T47D (cell line): Measurements from ENCODE around the gene ALG9.

Experiments used
- DNase-seq, 2 experiments: peaks; one replicate each; pipeline versions ENCODE4 v3.0.0 to v3.0.0-alpha.2; 2011 to 2012; ENCODE audit warnings: low read depth in 1 of 2, low spot score in 1 of 2
- JUND ChIP-seq: IDR thresholded peaks from 2 replicates; pipeline ENCODE4 v1.6.1; 2012; ENCODE audit warnings: low read depth
- in situ Hi-C: cut with HindIII; loops from 2 replicates; pipeline ENCODE4 v1.10.0; 2016; ENCODE audit warnings: low sequenced_read_pairs, low pct_unique_long_range_greater_than_20kb

Gene ALG9

GRCh38 chr11:111871693-111872161 lies 346 bp upstream of the ALG9 start:
- in situ Hi-C loops = no loop called here
- no peak for DNase-seq

GRCh38 chr11:111870522-111870885 lies 877 bp downstream of the ALG9 start:
- no peak for TF ChIP-seq JUND
- DNase-seq = no peak
- in situ Hi-C loops = no loop called here

More at GRCh38 chr11:111871693-111872161, 346 bp upstream of the ALG9 start:
- no peak for TF ChIP-seq JUND

- no peak for TF ChIP-seq JUND
- in situ Hi-C loops = no loop called here
- DNase-seq = no peak
These were observed 1.3 kb downstream of the ALG9 start for GRCh38 chr11:111870113-111870512.

GRCh38 chr11:111860257-111860656 lies 11.1 kb downstream of the ALG9 start:
- no peak for TF ChIP-seq JUND
- in situ Hi-C loops = no loop called here
- DNase-seq = no peak

DNA sequence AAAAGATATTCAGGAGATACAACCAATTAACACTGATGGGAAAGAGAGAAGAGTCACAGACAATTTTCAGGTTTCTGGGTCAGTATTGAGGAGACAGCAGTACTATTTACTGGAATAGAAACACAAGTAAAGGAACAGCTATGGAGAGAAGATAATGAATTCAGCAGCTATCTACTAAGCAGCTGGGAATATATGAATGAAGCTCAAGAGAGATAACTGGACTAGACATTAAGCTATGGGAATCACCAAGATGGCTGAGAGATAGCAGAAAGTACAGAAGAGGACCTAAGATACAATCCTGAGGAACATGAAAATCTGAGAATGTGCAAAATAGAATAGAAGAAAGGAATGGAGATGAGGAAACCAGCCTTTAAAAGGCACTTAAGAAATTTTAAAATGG lies 15.9 kb downstream of the ALG9 start:
- in situ Hi-C loops = no loop called here
- DNase-seq = no peak
- TF ChIP-seq JUND = no peak

DNA sequence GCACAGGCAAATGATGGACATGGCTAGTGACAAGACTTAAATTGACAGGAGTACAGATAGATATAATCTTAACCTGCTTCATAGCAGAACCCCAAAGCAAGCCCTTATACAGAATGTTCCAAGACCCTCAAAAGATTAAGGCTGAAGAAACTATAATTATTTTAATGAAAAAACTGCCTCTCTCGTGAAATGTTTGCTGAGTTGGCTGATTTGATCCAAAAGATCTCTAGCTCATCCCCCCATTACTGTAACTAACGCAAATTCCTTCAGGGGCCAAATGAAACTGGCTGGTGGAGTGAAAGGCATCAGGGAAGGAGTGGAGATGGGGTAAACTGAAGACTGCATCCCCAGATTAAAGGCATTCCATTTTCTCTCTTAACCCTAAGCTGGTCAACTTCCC lies 19.3 kb downstream of the ALG9 start:
- in situ Hi-C loops = no loop called here
- TF ChIP-seq JUND = no peak
- no peak for DNase-seq

DNA sequence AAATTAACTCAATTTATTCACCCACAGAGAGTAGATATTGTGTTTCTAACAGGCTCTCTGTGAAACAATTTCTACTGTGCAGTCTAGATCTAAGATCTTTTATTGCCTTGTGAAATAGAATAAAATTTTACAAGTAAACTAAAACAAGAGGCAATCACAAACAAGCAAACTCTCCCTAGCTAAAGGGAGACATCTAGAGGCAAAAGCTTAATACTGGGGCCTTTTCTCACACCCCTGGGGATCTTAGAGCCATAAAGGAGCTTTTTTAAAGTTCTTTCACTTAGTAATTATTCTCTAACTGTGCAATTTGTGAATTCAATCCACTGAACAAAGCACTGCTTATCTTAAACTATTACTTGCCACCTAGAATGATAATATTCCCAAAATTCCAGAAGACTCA lies 19.7 kb downstream of the ALG9 start:
- in situ Hi-C loops = no loop called here
- TF ChIP-seq JUND = no peak

DNA sequence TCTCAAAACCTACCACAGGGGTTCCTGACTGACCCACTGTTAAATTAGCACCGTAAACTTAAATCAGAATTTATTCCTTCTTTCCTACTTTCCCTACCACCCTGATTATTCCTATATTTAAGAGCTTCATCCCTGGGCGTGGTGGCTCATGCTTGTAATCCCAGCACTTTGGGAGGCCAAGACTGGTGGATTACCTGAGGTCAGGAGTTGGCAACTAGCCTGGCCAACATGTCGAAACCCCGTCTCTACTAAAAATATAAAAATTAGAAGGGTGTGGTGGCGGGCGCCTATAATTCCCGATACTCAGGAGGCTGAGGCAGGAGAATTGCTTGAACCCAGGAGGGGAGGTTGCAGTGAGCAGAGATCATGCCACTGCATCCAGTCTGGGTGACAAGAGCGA lies 20.3 kb downstream of the ALG9 start:
- no peak for DNase-seq
- TF ChIP-seq JUND = no peak
- in situ Hi-C loops = no loop called here

More for the DNA sequence above, 19.7 kb downstream of the ALG9 start:
- peak in 1 of 2 experiments; percentile 48 for DNase-seq

DNA sequence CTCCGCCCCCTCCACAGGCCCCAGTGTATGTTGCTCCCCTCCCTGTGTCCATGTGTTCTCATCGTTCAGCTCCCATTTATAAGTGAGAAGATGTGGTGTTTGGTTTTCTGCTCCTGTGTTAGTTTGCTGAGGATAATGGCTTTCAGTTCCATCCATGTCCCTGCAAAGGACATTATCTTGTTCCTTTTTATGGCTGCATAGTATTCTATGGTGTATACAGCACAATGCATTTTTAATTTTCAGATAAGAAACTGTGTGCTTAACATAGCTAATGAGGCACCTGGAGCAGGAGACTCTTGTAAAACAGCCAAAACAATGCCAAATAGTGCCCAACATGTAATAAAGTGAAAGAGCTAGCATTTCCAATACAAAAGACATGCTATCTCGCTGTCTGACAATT lies 21.8 kb downstream of the ALG9 start:
- in situ Hi-C loops = no loop called here
- DNase-seq = no peak
- no peak for TF ChIP-seq JUND

DNA sequence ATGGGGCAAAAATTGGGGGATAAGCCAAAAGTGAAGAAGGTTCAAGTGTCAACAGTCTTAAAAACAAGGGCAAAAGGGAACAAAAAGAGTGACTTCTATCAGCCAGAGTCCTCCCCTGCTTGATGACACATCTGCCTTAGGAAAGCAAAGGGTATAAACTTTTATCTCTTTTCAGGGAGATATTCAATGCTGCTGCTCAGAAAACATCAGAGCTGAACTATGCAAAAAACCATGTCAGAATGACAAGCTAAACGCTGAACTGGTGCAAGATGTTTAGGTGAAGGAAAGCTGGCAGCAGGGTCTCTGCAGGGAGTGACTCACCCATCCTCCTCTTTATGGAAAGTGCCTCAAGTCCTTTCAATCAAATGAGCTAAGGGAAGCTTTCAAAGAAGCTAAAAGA lies 24.7 kb downstream of the ALG9 start:
- in situ Hi-C loops = no loop called here
- TF ChIP-seq JUND = no peak
- DNase-seq = no peak

DNA sequence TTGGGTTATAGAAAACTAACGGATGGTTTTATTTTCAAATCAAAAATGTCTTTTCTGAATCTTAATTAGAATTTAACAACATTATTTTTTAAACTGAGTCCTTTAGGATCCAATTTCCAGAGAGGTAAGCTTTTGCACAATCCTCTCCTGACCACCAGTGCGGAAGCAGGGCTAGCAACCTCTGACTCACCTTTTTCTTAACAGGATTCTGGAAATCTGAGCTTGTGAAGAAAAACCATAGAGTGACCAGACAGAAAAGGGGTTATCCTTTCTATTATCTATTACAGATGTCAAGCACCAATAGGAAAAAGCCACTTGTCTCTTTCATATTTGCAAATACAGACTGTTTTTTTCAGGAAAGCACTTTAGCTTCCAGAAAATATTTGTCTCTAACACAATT lies 25.3 kb downstream of the ALG9 start:
- in situ Hi-C loops = no loop called here
- no peak for TF ChIP-seq JUND
- no peak for DNase-seq

- in situ Hi-C loops = no loop called here
- DNase-seq = no peak
- TF ChIP-seq JUND = no peak
These were observed 25.9 kb downstream of the ALG9 start for GRCh38 chr11:111845276-111846028.

DNA sequence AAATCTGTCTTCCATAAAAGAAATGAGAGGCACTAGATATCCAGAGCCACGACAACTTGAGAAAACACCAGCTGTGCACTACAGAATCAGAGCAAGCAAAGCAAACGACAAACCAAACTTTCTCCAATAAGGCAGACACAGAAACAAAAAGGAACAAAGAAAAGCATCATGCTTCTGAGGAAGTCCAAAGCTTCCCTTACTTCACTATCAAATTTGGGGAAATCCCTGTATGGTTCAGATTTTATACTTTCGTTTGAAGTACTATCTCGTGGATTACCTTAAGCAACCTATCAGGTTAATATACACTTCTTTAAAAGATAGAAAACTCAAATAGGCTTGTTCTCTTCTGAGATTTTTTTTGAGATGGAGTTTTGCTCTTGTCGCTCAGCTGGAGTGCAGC lies 27.7 kb downstream of the ALG9 start:
- no peak for DNase-seq
- in situ Hi-C loops = no loop called here
- TF ChIP-seq JUND = no peak
